ENCODE data around the gene NCOR1. TPM values are rescaled to one million over a fixed set of nuclear protein-coding genes. Genes with fewer than 3 reads are reported as not detected.

Gene NCOR1
- 45.6 and 56.9 TPM in 2 replicates for total RNA-seq (2014; rRNA removed; shearing (Covaris generic))

DNA sequence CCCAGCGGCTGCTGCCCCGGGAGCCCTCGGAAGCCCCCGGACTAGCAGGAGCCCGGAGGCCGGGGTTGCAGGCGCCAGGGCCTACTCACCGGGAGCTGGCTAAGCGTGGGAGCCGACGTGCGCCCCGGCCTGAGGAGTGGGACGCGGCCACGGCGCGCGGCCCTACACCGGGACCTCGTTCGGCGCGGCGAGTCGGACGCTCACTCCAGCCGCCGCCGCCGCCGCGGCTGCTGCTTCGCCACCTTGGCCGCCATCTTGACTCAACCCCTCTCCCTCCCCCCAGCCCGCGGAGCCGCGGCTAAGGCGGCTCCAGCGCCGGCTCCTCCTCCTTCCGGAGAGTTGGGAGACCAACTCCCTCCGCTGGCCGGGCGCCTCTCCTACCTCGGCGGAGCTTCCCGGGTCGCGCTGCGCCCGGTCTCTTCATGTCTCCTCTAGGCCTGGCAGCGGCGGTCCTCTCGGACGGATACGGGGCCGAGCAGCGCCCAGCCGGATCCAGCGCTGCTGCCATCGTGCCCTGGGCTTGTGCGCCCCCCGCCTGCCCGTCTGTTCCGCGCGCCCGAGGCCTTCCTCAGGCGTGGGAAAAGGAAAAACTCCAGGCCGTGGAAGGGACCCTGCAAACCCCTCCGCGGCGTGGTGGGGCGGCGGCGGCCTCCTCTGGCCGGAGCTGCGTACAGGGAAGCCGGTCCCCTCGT, at the start of gene NCOR1:
NCOR1 (minus strand) TSS at position 262 of the 692 bp plus-strand sequence. CDS start 20,965 bp downstream, outside the sequence.
- Histone ChIP-seq H3K4me3 (peak within 1 kb of the TSS; percentile 94), H3K27ac (peak within 1 kb of the TSS; percentile 93), H3K9me3 (replicated peaks) (no peaks in the 10 kb centered on the region), H3K27me3 (replicated peaks) (no peaks in the 10 kb centered on the region), H3K4me1 (replicated peaks) (peaks cover 19% of the 10 kb centered on the region), H3K36me3 (peaks cover 6% of the 10 kb centered on the region)
- peak; percentile 94 for DNase-seq (ENCODE audit: low read depth in 1 of 2, low spot score in 2 of 2)

DNA sequence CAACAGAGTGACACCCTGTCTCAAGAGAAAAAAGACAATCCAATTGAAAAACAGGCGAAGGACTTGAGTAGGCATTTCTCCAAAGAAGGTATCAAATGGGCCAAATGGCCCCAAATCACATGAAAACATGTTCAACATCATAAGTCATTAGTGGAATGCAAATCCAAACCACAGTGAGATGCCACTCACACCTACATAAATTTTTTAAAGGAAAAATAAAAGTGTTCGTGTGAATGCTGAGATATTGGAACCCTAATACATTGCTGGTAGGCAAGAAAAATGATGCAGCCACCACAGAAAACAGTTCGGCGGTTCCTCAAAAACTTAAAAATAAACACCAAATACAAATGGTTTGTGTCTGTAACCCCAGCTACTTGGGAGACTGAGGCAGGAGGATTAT, 46.9 kb upstream of the NCOR1 start:
- DNase-seq (ENCODE audit: low read depth in 1 of 2, low spot score in 2 of 2): no peak
- no peaks in the 10 kb centered on the region for H3K4me1 ChIP-seq (replicated peaks)
- H3K27me3 ChIP-seq (replicated peaks): no peaks in the 10 kb centered on the region
- no peaks in the 10 kb centered on the region for H3K36me3 ChIP-seq
- no peak overlapping the region for H3K27ac ChIP-seq
- no peak overlapping the region for H3K4me3 ChIP-seq
- no peaks in the 10 kb centered on the region for H3K9me3 ChIP-seq (replicated peaks)

DNA sequence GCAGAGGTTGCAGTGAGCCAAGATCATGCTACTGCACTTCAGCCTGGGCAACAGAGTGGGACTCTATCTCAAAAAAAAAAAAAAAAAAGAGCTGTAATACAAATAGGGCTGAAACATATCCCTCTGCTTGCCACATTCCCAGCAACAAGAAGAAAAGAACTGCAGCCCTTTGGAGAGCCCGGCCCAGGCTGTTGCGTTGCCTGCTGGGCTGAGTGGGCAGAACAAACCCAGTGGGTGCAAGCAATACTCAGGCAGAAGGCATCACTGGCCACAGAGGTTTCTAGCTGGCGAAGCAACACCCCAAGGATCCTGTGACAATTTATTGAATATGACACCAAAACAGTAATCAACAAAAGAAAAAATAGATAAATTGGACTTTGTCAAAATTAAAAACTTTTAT, 45.7 kb upstream of the NCOR1 start:
- Histone ChIP-seq H3K27ac (no peak overlapping the region), H3K4me1 (replicated peaks) (peaks cover 1% of the 10 kb centered on the region), H3K27me3 (replicated peaks) (no peaks in the 10 kb centered on the region), H3K9me3 (replicated peaks) (no peaks in the 10 kb centered on the region), H3K36me3 (no peaks in the 10 kb centered on the region), H3K4me3 (no peak overlapping the region)
- DNase-seq (ENCODE audit: low read depth in 1 of 2, low spot score in 2 of 2): no peak

DNA sequence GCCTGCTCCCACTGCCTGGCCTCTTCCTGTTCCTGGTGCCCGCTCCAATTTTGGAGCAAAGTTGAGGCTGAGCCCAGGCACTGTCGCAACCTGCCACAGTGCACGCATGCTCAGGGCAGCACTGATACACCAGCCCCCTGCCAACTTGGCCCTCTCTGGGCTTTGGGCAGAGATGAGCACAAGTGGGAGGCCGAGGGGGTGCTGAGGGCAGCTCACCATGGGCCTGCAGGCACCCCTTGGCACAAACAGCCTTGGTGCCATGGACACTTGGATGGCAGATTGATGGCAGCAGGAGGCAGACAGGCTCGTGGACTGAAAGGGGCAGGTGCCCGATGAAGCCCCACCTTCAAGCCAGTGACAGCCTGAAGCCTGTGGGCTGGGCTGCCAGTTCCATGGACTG, 44.6 kb upstream of the NCOR1 start:
- Histone ChIP-seq H3K4me3 (no peak overlapping the region), H3K9me3 (replicated peaks) (no peaks in the 10 kb centered on the region), H3K27ac (no peak overlapping the region), H3K27me3 (replicated peaks) (no peaks in the 10 kb centered on the region), H3K4me1 (replicated peaks) (peaks cover 13% of the 10 kb centered on the region), H3K36me3 (no peaks in the 10 kb centered on the region)
- DNase-seq (ENCODE audit: low read depth in 1 of 2, low spot score in 2 of 2): no peak

DNA sequence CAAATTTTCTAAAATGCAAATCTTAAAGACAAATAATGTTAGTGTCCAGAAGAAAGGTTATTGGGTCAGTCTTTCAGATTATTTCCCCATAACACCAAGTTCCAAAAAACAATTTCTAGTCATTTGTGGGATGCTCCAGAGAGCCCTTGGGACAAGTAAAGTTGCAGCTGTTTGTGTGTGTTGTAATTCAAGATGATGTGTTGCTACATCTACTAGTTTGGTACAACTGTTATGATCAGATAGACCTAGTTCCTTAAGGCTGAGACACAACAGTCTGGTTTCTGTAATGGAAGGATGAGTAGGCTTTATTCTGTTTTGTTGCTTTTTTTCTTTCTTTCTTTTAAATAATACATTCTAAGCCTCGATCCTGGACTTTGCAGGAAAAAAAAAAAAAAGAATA, 43.6 kb upstream of the NCOR1 start:
- no peak for DNase-seq (ENCODE audit: low read depth in 1 of 2, low spot score in 2 of 2)
- Histone ChIP-seq H3K27ac (no peak overlapping the region), H3K9me3 (replicated peaks) (no peaks in the 10 kb centered on the region)

DNA sequence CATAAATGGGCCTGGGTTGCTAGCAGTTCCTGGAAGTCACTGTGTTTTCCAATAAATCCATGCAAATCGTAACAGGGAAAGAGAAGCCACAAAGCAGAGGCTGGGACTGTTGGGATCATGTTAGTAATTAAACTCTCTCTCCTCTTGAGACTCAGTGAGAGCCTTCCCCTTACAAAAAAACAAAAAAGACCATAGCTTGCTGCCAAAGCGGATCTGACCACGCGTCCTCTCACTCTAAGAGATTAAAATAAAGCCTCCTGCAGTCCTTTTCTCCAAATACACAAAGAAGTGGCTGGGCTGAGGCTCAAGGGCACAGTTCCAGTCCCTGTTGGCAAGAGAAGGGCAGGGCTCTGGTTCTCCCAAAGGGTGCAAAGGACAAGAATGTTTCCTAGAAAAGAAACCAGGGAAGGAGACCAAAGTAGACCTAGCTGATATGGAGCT, 40.2 kb upstream of the NCOR1 start:
- DNase-seq (ENCODE audit: low read depth in 1 of 2, low spot score in 2 of 2): peak in 1 of 2 experiments; percentile 23
- H3K27ac ChIP-seq: no peak overlapping the region
- no peaks in the 10 kb centered on the region for H3K36me3 ChIP-seq
- no peaks in the 10 kb centered on the region for H3K9me3 ChIP-seq (replicated peaks)
- no peak overlapping the region for H3K4me3 ChIP-seq
- H3K4me1 ChIP-seq (replicated peaks): peaks cover 22% of the 10 kb centered on the region
- no peaks in the 10 kb centered on the region for H3K27me3 ChIP-seq (replicated peaks)

More for the DNA sequence above, 43.6 kb upstream of the NCOR1 start:
- H3K4me3 ChIP-seq: no peak overlapping the region
- no peaks in the 10 kb centered on the region for H3K36me3 ChIP-seq
- H3K4me1 ChIP-seq (replicated peaks): peaks cover 17% of the 10 kb centered on the region
- H3K27me3 ChIP-seq (replicated peaks): no peaks in the 10 kb centered on the region

DNA sequence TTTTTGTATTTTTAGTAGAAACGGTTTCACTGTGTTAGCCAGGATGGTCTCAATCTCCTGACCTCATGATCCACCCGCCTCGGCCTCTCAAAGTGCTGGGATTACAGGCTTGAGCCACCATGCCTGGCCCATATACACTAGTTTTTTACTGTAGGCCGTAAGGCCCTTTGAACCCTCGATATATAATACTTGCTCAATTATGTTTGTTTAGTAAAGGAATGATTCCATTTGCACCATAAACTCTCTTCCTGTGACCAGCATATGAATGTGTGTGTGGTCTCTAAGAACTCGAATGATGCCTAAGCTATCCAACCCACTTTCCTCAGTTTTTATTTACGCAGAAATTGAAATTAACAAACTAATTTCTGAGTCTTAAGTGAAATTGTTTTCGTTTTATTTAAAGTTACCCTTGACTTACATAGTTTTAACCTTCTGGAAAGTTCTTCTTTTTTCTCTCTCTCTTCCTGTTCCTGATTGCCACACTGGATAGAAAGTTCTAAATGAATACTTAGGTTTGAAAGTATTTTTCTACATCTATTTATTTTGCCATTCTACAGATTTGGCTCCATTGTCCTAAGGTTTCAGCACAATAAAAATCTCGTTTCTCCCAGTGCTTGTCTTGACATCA, 39.6 kb upstream of the NCOR1 start:
- H3K27me3 ChIP-seq (replicated peaks): no peaks in the 10 kb centered on the region
- no peak overlapping the region for H3K4me3 ChIP-seq
- H3K4me1 ChIP-seq (replicated peaks): peaks cover 22% of the 10 kb centered on the region
- H3K36me3 ChIP-seq: no peaks in the 10 kb centered on the region
- H3K9me3 ChIP-seq (replicated peaks): no peaks in the 10 kb centered on the region
- DNase-seq (ENCODE audit: low read depth in 1 of 2, low spot score in 2 of 2): peak in 1 of 2 experiments; percentile 8
- H3K27ac ChIP-seq: no peak overlapping the region

DNA sequence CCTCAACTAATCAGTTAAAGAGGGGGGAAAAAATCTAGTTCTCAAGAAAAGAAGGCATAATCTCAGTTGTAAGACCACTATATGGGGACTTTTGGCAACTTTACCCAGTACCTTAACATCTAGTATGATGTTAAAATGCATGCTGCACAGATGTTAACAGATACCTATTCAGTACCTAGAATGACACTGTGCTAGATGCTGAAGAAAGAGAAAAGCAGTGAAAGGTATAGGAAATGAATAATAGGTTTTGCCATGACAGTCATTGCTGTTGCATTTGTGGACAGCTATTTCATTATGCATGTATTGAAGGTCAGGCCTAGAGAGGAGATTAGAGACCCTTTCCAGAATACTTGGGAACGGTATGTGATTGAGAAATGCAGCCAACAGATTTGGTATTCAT, 36.2 kb upstream of the NCOR1 start:
- H3K4me1 ChIP-seq (replicated peaks): peaks cover 22% of the 10 kb centered on the region
- H3K9me3 ChIP-seq (replicated peaks): no peaks in the 10 kb centered on the region
- H3K27ac ChIP-seq: no peak overlapping the region
- no peaks in the 10 kb centered on the region for H3K27me3 ChIP-seq (replicated peaks)
- no peaks in the 10 kb centered on the region for H3K36me3 ChIP-seq
- DNase-seq (ENCODE audit: low read depth in 1 of 2, low spot score in 2 of 2): no peak
- H3K4me3 ChIP-seq: no peak overlapping the region

DNA sequence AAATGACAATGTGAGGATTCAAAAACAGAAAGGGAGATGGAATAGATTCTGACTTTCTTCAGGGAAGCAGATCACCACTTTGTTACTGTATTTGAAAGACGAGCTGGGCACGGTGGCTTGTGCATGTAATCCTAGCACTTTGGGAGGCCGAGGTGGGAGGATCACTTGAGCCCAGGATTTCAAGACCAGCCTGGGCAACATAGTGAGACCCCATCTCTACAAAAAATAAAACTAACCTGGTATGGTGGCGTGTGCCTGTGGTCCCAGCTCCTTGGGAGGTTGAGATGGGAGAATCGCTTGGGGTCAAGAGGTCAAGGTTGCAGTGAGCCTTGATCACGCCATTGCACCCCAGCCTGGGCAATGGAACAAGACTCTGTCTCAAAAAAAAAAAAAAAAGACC, 35.7 kb upstream of the NCOR1 start:
- H3K4me3 ChIP-seq: no peak overlapping the region
- H3K9me3 ChIP-seq (replicated peaks): no peaks in the 10 kb centered on the region
- peaks cover 21% of the 10 kb centered on the region for H3K4me1 ChIP-seq (replicated peaks)
- no peaks in the 10 kb centered on the region for H3K36me3 ChIP-seq
- DNase-seq (ENCODE audit: low read depth in 1 of 2, low spot score in 2 of 2): no peak
- no peak overlapping the region for H3K27ac ChIP-seq
- H3K27me3 ChIP-seq (replicated peaks): no peaks in the 10 kb centered on the region

DNA sequence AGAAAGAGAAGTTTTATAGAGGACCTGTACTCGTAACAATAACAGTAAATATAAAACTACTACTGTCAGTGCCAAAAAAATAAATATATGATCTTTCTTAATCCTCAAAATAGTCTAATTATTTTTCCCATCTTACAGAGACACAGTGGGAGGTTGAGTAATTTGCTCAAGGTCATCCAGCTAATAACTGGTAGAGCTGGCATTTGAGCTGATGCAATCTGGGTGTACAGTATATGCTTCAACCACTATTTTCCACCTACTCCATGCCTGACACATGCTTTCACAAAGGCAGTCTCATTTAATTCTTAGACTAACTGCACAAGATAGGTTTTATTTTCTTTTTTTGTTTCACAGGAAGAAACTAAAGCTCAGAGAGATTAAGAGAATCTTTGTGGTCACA, 35.3 kb upstream of the NCOR1 start:
- DNase-seq (ENCODE audit: low read depth in 1 of 2, low spot score in 2 of 2): no peak
- no peaks in the 10 kb centered on the region for H3K27me3 ChIP-seq (replicated peaks)
- H3K9me3 ChIP-seq (replicated peaks): no peaks in the 10 kb centered on the region
- H3K4me3 ChIP-seq: no peak overlapping the region
- H3K27ac ChIP-seq: no peak overlapping the region
- H3K4me1 ChIP-seq (replicated peaks): peaks cover 17% of the 10 kb centered on the region
- no peaks in the 10 kb centered on the region for H3K36me3 ChIP-seq

DNA sequence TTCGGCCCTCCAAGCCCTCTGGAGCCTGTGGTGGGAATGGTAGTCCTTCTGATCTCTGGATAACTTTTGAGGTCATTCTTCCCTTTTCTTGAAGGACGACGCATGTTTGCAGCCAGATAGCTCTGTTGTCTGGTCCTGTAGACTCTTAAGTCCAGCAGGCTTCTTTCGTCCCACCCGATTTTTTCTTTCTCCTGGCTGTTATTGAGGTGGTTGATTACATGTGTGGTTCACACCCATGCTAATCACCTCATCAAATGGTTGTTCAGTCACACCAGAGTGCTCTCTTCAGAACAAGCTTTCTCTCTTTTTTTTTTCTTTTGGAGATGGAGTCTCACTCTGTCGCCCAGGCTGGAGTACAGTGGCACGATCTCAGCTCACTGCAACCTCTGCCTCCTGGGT, 32.3 kb upstream of the NCOR1 start:
- H3K36me3 ChIP-seq: no peaks in the 10 kb centered on the region
- DNase-seq (ENCODE audit: low read depth in 1 of 2, low spot score in 2 of 2): no peak
- no peak overlapping the region for H3K27ac ChIP-seq
- no peak overlapping the region for H3K4me3 ChIP-seq
- H3K27me3 ChIP-seq (replicated peaks): no peaks in the 10 kb centered on the region
- H3K4me1 ChIP-seq (replicated peaks): no peaks in the 10 kb centered on the region; the same call in 1 of the 2 replicates
- H3K9me3 ChIP-seq (replicated peaks): no peaks in the 10 kb centered on the region

DNA sequence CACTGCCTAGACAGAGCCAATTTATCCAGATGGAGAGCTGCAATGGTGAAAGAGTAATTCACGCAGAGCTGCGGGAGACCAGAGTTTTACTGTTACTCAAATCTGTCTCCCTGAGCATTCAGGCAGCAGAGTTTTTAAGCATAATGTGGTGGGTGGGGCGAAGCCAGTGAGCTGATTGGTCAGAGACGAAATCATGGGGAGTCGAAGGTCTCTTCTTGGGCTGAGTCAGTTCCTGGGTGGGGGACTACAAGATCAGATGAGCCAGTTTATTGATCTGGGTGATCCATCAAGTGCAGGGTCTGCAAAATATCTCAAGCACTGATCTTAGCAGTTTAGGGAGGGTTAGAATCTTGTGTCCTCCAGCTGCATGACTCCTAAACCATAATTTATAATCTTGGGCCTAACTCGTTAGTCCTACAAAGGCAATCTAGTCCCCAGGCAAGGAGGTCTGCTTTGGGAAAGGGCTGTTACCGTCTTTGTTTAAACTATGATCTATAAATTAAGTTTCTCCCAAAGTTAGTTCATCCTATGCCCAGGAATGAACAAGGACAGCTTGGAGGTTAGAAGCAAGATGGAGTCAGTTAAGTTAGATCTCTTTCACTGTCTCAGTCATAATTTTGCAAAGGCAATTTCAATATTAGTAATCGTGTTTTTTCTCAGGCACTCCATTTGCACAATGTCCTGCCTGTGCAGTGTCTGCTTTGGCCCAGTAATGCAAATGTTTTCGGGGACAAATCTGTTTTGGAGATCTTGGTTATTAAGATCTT, 28.6 kb upstream of the NCOR1 start:
- Histone ChIP-seq H3K4me1 (replicated peaks) (no peaks in the 10 kb centered on the region), H3K4me3 (no peak overlapping the region), H3K36me3 (no peaks in the 10 kb centered on the region), H3K9me3 (replicated peaks) (no peaks in the 10 kb centered on the region), H3K27me3 (replicated peaks) (no peaks in the 10 kb centered on the region), H3K27ac (no peak overlapping the region)
- DNase-seq (ENCODE audit: low read depth in 1 of 2, low spot score in 2 of 2): no peak

DNA sequence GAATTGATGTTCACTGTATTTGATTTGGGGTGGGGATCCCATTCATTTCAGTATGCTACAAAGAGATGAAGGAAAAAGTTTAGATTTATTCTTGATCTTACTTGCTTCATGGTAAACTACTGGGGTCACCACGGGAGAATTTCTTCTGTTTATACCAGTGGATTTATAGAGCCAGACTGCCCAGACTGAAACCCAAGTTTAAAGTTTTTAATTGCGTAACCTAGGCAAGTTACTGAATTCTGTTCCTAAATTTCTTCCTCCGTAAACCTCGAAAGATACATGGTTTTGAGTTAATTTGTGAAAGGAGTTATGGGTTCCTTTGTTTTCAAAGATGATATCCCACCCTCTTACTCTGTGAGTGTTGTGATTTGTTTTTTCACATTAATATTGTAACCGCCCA, 28.1 kb upstream of the NCOR1 start:
- Histone ChIP-seq H3K27ac (no peak overlapping the region), H3K4me1 (replicated peaks) (no peaks in the 10 kb centered on the region), H3K27me3 (replicated peaks) (no peaks in the 10 kb centered on the region), H3K36me3 (no peaks in the 10 kb centered on the region), H3K4me3 (no peak overlapping the region), H3K9me3 (replicated peaks) (no peaks in the 10 kb centered on the region)
- DNase-seq (ENCODE audit: low read depth in 1 of 2, low spot score in 2 of 2): no peak

DNA sequence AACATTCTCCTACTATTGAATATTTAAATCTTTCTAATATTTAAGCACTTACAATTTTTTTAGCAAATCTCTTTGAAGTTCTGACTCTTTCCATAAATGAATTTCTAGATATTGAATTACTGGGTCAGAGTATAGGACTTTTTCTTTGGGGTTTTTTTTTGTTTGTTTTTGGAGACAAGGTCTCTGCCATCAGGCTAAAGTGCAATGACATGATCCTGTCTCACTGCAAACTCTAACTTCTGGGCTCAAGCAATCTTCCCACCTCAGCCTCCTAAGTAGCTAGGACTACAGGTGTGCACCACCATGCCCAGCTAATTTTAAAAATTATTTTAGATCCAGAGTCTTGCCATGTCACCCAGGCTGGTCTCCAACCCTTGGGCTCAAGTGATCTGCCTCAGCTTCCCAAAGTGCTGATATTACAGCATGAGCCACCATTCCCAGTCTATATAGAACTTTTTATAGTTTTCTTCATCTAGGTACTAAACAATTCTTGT, 26.6 kb upstream of the NCOR1 start:
- no peak overlapping the region for H3K4me3 ChIP-seq
- no peaks in the 10 kb centered on the region for H3K4me1 ChIP-seq (replicated peaks)
- H3K36me3 ChIP-seq: no peaks in the 10 kb centered on the region
- H3K9me3 ChIP-seq (replicated peaks): no peaks in the 10 kb centered on the region
- no peak overlapping the region for H3K27ac ChIP-seq
- H3K27me3 ChIP-seq (replicated peaks): no peaks in the 10 kb centered on the region
- DNase-seq (ENCODE audit: low read depth in 1 of 2, low spot score in 2 of 2): no peak
